Measurements from ENCODE around the gene UGT1A4.

Gene UGT1A4

DNA sequence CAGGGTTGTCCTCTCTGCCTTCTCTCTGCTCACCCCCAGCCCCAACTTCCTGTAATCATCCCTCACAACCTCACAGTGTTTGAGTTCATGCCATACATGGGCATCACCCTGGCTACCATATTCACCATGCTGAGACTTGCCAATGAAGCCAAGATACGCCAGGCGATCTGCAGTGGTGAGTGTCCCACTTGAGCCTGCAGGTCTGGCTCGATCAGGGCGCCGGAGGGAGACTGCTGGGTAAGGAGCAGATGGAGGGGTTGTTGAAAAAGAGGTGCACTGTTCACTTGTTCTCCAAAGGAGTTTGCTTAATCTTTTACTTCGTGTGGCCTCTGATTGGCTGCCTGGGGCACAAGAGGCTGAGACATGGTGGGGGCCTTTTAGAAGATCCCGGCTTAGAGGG, 74.2 kb downstream of the UGT1A4 start:
- no peak for DNase-seq

DNA sequence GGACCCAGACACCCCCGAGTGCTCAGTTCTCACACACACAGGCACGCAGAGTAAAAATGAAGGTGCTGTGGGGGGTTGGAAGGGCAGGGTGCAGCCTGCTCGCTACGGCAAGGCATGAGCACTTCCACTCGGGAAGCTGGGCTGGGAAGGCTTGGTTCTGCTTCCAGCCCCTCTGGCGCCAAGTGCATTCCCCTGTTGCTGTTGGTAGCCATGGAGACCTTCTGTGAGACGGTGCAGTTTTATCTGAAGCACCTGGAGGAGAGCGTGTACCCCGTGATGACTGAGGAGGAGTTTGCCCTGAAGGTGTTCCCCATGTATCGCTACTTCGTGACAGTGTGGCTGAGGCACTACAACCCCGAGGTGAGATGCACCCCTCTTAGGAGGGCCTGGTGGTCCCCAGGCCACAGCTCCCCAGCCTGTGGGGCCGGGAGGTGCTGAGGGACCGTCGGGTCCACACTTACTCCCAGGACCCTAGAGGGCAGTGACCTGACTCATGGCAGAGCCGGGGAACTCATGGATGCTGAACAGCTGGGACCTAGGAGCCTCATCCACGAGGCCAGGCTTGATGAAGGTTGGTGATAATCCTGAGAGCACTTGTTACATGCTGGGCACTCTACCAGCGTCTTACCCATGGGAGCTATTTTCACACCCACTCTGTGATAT, 75.1 kb downstream of the UGT1A4 start:
- no peak for DNase-seq

DNA sequence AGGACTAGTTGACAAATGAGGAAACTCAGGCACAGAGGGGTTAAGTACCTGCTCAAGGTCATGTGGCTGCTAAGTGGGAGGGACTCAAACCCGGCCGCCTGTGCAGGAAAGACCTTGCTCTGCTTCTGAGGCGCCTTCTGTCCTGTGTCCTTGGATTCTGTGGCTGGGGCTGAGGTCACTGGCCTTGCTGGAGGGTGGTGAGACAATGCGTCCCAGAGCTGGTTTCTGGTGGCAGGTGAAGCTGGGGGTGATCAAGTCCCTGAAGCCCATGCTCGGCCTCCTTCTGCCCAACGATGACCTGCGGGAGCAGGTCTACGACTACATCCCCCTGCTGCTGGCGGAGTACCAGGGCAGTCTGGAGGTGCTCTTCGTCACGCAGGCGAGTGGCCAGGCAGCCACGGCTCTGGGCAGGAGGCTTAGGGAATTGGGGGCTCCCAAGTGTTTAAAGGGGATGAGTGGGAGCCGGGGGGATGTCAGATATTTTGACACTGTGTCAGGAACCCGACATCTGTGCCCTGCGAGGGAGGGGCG, 75.7 kb downstream of the UGT1A4 start:
- no peak for DNase-seq

DNA sequence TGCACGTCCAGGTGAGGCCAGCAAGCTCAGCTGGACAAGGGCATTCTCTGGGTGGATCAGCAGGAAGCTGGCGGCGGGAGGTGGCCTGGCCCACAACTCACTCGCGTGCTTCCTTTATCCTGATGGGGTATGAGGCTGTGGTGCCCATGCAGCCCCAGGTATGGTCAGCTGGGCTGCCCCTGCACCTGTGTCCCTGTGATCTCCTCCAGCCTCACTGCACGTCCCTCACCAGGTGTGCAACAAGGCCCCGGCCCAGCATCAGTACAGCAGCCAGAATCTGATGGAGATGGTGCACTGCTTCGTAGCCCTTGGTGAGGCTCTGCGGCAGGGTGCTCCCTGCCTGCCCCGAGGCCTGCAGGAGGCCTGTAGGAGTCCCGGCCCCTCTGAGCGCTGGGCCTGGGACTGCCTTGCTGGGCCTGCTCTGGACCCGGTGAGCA, 77.2 kb downstream of the UGT1A4 start:
- DNase-seq: no peak

DNA sequence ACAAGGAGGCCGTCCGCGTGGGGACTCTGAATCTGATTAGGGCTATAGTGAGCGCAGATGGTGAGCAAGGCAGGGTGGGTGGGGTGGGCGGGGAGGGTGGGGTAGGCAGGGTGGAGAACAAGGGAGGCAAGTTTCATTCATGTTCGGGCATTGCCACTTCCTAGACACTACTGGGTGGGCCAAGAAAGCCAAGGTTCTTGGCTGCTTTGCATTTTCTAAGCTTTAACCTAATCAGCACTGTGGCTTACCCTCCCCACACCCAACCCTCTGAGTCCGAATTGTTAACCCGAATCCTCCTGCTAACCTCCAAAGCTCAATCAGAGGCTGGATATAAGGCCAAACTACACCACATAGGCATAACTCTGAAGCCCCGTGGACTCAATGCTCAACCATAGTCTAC, 77.7 kb downstream of the UGT1A4 start:
- no peak for DNase-seq

DNA sequence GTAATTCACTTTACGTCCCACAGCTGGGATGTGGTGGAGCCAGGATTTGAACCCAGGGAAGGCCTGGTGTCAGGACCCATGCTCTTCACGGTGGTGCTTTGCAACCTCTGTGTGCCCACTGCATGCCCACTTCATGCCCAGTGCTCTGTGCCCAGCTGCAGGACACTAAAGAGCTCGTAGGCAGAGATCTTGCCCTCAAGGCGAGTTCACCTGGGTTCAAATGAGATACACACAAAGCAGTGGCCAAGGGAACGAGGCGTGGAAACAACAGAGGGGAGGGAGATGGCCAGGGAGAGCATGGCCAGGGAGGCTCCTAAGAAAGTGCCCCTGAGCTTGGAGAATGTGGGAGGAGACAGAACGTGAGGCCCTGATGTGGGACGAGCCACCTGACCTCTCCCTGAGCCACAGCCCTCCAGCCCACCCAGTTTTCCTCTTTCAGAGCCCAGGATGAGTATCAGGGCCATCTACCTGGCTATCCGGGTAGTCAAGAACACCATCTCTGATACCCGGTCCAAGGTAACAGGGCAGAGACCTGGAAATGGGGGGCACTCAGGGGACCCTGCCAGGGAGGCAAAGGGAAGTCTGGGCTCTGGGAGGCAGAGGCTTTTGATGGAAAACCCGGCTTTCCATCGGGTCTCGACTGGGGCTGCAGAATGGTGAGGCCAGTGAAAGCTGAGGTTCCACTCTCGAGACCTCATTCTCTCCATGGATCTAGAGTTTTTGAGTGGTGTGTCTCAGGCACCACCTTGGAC, 80.0 kb downstream of the UGT1A4 start:
- DNase-seq: no peak

DNA sequence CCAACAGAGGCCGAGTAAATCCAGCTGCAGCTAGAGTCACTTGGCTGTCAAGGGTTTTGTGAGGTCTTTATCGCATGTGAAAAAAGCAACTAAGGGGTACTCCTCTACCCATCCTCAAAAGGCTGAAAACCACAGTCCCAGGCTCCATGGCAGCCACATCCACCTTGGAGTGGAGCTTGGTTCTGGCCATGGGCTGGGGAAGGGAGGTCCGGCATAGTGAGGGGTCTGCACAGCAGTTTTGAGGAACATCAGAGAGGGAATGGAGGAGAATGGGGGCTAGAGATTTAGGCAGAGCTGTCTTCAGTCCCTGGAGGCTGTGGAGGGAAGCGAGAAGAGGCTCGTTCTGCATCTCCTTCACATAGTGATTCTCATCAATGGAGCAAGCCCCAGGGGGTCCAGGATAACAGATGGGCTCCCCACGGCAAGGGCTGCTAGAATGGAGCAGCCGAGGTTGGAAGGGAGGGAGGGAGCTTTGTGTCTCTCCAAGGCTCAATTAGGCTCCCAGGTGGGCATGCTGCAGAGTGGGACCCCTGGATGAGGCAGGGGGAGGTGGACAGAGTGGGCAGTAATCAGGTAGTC, 80.6 kb downstream of the UGT1A4 start:
- DNase-seq: no peak

DNA sequence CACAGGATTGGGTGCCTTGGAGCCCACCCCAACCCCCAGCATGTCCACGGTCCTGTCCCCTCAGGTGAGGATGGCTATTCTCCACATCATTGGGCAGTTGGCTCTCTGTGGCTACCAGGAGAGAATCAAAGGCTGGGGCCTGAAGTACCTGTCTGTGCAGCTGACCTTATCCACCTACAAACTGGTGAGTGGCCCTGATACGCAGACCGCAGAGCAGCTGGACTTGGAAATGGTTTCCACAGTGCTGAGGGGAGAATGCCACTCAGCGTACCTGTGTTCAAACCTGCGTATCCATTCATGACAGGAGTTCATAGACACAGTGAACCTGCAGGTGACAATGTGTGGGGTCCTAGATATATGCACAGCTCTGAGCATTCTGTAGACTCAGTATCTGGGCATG, 81.2 kb downstream of the UGT1A4 start:
- no peak for DNase-seq

DNA sequence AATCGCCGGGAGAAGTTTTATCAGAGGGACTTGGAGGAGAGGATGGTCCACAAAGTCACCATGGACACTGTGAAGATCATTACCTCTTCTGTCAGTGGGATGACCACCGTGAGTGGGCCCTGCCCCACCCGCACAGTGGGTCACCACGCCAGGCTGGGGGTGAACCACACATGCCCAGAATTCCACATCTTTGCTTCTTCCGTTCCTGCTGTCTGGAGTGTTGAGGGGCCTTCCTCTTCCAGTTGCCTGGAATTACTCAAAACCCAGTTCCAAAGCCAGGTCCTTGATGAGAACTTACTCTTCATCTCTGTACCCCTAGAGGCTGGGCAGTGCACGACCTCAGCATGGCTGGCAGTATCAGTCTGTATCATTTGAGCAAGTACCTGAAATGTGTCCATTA, 81.7 kb downstream of the UGT1A4 start:
- DNase-seq: no peak

DNA sequence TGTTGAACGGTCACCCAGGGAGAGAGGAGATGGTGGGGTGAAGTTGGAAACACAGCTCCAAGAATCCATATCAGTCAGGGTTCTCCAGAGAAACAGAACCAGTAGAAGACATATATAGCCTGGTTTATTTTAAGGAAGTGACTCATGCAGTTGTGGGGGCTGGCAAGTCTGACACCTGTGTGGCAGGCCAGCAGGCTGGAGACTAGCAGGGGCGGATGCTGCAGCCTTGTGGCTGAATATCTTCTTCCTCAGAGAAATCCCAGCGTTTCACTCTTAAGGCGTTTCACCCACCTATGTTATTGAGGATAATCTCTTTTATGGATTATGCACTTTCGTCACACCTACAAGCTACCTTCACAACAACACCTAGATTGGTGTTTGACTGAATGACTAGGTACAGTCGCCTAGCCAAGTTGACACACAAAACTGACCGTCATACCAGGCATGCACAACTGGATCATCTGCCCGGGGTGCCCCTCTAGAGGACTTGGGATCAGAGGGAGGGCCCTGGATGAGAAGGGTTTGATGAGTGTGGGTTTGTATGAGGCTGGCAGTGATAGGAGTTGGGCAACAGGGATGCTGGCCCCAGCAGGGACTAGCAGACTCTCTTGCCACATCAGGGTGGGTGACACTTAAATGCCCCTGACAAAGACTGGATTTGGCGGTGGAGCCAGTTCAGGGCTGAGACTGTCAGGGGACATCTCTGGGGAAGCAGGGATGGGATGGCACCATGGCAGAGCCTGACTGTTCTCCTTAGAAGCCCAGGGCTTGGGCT, 83.0 kb downstream of the UGT1A4 start:
- DNase-seq: peak; percentile 9

DNA sequence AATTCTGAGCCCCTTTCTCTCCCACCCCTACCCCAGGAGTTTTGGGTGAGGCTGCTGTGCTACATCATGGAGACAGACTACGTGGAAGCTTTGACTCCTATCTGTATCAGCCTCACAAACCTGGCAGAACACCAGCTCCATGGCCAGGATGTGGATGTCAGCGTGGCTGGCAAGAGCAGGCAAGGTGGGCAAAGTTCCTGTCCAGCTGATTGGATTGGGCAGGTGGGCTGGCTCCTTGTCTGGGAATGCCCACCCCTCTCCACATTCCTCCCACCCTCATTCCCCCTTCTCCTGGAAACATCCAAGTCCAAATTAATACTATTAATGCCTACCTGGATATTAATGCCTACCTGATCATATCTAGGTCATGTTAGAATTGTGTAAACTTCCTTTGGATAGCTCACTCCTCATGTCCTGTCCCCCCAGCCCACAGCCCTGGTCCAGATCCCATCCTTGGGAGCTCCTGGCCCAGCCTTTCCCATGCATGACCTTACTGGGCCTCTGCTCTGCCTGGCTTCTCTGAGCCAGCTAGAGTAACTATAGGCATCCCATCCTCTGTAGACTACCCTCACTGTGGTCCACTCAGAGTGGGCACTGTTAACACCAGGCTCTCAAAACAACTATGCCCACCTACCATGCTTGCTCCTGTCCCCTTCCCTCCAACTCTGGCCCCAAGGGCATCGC, 83.7 kb downstream of the UGT1A4 start:
- DNase-seq: no peak

DNA sequence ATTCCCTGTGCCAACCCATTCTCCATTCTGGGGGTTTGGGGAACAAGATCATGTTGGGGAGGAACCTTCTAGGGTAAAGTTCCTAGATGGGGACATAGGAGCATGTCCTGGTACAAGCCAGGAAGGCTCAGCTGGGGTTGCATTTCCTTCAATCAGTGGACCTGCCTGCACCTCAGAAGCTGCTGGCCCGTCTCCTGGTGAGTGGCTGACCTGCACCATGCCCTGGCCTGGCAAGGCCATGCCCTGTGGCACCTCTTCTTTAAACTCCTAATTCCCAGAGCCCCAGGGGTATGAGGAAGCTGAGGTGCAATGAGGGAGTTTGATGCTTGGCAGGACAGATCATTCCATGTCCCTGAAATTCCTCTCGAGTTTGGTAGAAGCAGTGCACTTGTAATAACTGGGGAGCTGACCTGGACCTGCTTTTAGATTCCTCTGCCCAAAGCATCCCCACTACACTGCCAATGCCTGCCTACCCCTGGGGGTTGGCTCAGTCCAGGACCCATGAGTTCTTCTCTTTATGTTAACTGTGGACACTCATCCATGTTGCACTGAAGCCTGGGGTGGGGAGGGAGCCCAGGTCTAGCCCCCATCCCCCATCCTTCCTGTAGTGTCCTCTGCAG, 84.9 kb downstream of the UGT1A4 start:
- DNase-seq: no peak

DNA sequence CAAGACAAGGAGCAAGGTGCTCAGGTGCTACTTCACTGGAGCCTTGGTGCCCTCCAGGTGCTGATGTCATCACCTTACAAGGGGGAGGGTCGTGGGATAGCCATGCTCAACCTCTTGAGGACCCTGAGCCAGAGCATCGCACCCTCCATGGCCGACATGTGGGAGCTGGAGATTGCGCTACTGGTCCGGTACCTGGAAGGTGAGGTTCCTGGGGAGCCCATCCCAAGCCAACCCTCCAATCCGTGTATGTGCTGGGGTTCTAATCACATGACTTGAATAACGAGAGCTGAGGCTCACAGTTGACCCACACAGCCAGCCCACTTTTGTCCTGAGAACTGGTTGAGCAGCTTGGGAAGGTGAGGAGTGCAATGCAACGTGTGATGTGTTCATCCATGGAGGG, 85.5 kb downstream of the UGT1A4 start:
- no peak for DNase-seq

DNA sequence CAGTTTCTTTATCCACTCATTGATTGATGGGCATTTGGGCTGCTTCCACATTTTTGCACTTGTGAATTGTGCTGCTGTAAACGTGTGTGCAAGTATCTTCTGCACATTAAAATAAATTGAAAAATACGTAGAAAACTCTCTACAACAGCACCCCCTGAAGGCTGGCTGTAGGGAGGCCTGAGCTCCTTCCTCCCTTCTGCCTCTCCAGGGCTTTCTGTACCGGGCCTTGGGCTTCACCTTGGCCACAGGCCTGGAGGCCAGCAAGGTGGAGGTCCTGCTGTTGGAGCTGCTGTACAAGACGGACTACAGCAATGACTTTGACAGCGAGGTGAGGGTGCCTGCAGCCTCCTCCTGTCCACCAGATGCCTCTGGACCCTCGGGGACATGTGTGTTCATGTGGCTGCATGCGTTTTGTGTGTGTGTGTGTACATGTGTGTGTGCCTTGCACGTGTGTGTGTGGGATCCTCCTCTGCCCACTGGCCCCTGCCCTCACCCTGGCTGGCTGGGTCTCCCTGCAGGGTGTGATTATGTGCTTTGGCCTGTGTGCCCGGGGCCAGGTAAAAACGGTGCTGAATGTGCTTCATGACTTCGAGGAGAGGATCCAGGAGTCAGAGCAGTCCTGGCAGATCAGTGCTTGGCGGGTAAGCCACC, 88.8 kb downstream of the UGT1A4 start:
- no peak for DNase-seq

DNA sequence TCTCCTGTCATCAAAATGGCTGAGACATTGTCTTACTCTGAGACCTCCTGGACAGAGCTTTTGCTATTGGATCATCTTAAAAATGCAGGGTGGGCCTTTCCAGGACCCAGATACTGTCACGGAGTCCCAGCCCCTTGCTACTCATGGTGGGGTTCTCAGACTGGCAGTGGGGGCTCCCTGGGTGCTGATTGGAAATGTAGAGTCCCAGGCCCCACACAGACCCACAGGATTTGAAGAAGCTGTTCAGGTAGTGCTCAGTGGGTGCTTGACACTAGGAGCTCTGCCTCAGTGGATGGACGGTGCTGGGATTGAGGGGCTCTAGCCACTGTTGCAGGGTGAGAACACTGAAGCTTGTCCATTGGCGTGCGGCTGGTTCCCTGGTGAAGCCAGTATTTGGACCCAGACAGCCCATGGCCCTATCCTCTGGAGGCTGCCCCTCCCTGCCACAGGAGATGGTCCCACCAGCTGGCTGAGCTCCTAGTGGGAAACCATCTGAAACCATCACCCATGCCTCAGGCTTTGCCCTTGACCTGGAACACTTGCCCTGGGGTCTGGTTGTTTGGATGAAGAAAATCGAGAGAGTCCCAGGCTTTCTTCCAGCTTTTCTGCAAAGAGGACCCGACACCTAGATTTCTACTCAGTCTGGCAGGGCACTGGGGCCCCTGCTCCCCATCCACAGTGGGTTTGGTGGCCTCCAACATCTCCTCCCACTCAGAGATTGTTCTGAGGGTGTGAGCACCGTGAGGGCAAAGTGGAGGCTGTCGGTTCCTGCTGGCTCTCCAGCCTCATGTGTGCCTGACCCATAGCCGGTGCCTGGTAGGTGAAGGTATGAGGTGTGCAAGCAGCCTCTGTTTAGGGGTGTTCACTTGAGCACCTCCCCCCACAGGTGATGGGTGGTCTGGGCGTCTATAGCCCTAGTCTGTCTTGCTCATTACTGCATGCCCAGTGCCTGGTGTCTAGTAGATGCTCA, 89.7 kb downstream of the UGT1A4 start:
- DNase-seq: no peak

DNA sequence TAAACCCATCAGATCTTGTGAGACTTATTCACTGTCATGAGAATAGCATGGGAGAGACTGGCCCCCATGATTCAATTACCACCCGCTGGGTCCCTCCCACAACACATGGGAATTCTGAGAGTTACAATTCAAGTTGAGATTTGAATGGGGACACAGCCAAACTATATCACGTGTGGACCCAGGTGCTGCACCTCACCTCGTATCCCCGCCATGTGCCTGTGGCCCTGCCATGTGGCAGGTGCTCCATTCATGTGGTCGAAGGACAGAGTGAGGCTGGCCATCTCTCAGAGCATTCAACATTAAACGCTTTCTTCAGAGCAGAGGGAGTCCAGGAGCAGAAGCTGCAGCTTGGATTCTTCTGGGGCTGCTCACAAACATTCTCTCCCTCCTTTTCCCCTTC, 91.8 kb downstream of the UGT1A4 start:
- no peak for DNase-seq

DNA sequence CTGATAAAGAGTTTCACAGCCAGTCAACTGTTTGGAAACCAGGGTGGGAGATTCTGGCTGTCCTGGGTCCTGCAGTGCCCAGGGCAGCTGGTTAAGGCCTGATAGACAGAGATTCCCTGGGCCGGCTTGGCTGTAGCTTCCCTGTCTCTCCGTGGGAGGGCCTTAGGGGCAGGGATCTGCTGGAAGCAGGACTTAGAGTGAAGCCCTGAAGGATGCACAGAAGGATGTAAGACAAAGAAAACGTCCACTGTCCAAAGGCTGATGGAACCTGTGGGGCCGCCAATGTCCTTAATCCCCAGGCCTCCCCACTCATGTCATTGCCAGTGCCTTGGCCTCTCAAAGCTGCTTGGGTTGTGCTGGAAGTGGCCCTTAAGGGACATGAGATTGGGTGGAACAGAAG, 92.6 kb downstream of the UGT1A4 start:
- no peak for DNase-seq

DNA sequence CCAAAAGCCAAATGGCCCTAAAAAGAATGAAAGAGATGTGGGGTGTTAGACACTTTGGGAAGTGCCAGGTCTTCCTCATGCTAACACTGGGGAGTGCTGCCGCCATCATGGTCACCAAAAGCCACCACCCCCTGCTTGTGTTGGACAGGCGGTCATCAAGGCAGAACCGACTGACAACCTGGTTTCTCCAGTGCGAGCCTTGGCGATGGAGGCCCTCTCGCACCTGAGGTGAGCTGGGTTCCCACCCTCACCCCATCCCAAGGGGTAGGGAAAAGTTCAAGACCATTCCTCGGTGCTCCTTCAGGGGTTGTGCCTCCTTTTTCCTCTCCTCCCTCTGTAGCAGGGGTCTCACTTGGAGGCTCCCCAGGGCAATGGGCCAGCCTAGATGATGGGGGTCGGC, 93.2 kb downstream of the UGT1A4 start:
- no peak for DNase-seq

DNA sequence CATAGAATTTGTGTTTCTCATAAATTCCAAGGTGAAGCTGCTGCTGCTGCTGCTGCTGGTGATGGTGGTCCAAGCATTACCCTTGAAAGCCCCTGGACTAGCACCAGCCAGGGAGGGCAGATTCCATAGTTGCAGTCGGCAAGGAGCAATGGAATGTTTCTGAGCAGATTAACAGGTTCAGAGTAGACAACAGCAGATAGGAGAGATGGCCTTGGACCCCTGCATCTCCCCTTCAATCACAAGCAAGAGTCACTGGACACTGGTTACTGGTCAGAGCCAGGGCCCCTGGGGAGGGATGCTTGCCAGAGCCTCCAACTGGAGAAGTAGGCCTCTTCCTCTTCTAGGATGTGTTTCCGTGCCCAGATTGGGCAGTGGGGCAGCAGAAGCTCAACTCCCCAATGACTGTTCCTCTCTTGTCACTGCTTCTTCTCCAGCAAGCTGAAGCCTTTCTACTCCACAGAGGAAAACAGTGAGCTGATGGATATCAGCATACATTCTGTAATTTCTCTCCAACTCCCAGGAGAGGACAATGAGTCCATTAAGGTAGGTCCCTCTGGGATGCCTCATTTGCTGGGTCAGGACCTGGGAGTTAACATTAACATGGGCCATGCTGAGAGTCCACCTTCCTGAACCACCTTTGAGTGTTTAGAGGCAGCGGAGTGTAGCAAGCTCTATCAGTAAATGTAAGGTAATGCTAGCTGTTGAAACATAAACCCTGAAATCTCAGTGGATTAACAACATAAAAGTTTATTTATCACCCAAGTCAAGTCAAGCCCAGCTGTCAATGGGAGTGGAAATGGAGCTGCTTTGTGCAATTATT, 94.9 kb downstream of the UGT1A4 start:
- no peak for DNase-seq
